GM13976 (cell line): ENCODE data around the gene LPP.

ENCODE experiments used
- DNase-seq: peaks from one replicate; pipeline ENCODE4 v3.0.0; 2012; ENCODE audit warnings: low spot score
- in situ Hi-C: fragments of 300-500 bp; cut with MboI; formaldehyde crosslinking; loops from one replicate; pipeline ENCODE4 v1.12.0; 2022; ENCODE audit warnings: low sequenced_read_pairs, mixed read lengths, inconsistent platforms; ENCODE audit not compliant: unreplicated experiment
- TF ChIP-seq, protein P1 (sequence below): IDR thresholded peaks from 2 replicates; pipeline ENCODE4 v1.5.1; 2012; ENCODE audit warnings: borderline replicate concordance, mild to moderate bottlenecking; ENCODE audit not compliant: insufficient read depth; ENCODE audit errors: extremely low read depth, missing control alignments, control extremely low read depth

LPP gene

DNA sequence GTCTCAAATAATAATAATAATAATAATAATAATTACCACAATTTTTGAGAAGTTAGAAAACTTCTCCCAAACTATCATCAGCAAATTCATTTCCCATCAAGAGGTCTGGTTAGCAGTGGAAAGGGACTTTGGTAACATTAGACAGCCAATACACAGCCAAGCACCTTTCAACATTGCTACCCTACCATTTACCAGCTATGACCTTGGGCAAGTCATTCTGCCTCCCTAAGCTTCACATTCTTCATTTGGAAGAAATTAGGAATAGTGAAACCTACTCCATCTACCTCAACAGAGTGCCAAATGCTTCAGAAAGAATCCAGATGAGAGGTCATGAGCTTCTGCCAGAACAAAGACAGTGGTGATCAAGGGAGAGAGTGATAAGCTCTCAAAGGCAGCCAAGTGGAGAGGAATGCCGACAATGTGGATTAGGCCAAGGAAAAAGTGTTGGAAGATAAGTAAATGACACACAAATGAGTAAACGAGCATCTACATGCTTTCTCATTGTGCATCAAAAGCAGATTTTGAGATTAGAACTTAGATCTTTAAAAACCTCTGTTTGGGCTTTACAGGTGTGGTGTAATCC, 42.9 kb upstream of the LPP start:
- in situ Hi-C loops: no loop called here
- no peak for DNase-seq
- TF ChIP-seq, protein P1, sequence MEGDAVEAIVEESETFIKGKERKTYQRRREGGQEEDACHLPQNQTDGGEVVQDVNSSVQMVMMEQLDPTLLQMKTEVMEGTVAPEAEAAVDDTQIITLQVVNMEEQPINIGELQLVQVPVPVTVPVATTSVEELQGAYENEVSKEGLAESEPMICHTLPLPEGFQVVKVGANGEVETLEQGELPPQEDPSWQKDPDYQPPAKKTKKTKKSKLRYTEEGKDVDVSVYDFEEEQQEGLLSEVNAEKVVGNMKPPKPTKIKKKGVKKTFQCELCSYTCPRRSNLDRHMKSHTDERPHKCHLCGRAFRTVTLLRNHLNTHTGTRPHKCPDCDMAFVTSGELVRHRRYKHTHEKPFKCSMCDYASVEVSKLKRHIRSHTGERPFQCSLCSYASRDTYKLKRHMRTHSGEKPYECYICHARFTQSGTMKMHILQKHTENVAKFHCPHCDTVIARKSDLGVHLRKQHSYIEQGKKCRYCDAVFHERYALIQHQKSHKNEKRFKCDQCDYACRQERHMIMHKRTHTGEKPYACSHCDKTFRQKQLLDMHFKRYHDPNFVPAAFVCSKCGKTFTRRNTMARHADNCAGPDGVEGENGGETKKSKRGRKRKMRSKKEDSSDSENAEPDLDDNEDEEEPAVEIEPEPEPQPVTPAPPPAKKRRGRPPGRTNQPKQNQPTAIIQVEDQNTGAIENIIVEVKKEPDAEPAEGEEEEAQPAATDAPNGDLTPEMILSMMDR: no peak

DNA sequence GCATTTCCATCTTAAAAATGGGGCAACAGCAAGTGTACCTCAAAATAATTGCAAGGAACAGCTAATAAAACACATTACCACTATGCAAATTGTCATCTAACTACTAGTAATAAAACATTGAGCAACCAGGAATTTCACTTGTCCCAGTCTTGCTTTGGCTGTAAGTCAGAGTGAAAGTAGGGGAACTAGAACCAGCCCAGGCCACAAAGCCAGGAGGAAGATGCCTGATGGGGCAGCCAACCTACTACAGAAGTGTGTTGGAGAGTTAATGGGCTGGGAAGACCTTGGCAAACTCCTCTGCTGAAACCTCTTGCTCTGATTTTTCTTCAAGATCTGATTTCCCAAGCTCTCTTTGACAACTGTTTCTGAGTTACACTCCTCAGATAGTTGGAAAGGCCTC, 40.2 kb upstream of the LPP start:
- TF ChIP-seq, protein P1: no peak
- DNase-seq: no peak
- in situ Hi-C loops: no loop called here

DNA sequence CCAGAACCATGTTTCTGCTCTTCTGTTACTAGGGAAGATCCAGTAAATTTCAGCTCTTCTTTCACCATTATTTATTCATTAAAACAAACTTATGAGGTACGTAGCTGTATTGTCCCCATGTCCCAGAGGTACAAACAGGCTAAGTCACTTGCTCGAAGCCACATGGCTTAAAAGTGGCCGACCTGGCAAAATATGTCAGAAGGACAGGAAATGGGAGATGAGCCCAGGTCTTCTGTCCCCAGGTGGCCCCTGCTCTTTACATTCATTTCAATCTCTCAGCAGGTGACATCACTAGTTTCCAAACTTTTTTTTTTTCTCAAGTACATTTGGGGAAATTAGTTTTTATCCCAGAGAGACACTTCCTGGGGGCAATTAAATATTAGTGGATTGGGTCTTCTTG, 34.1 kb upstream of the LPP start:
- in situ Hi-C loops: no loop called here
- no peak for DNase-seq
- TF ChIP-seq, protein P1: no peak

GRCh38 chr3:188122571-188123169, 31.3 kb upstream of the LPP start:
- in situ Hi-C loops: no loop called here
- DNase-seq: no peak
- TF ChIP-seq, protein P1: no peak

DNA sequence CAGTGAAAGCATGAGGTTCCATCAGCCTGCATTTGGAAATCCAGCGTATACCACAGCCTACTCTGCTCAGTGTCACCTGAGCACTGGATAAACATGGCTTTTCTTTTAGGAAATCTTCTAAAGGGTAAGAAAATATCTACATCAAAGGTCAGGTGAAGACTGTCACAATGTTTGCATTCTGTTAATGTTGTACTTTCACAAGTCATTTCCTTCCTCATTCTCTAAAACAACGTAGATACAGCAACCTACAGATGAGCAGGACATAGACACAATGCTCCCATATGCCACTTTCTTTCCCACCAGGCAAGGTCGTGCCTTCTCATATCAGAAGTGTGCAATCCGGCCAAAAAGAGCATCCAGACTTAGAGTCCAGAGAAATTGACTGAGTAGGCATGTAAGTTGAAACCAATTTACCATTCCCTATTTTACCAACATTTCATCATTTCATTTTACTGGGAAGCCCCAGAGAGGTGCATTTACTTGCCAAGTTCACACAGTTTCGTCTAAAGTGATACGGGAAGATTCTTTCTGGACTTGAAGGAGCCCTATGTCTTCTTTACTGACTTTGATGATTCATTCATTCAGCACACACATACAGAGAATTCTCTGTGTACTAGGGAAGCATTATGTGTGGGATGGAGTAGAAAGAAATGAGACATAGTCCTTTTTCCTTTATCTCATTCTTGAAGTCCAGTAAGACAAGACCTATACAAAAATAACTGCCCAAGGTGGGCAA, 30.6 kb upstream of the LPP start:
- no peak for DNase-seq
- TF ChIP-seq, protein P1: no peak
- in situ Hi-C loops: no loop called here

- TF ChIP-seq, protein P1: no peak
- no peak for DNase-seq
- in situ Hi-C loops: no loop called here
Observed at GRCh38 chr3:188124184-188124583, 29.8 kb upstream of the LPP start.
